Endothelial cell of umbilical vein (primary cell): ENCODE results near the gene RAB3IL1. TPM values are rescaled to one million over a fixed set of nuclear protein-coding genes. Genes with fewer than 3 reads are reported as not detected.

Experiments used
- BruUV-seq: library from RNA; stranded (reverse); fragments of 400-500 nt; replicated peaks from 2 replicates; lab custom pipeline; 2021; lab: Mats Ljungman, UMichigan
- CTCF ChIA-PET: fragments of 300-600, 350-600 bp; sonication (Branson Sonifier 250); formaldehyde crosslinking; loops from one replicate; lab custom pipeline; 2021; ENCODE audit warnings: antibody characterized with exemption, inconsistent platforms; lab: Charles Lee
- POLR2A ChIA-PET: fragments of 300-600, 350-600 bp; sonication (Branson Sonifier 250); formaldehyde crosslinking; loops from one replicate; lab custom pipeline; 2021; ENCODE audit warnings: antibody characterized with exemption, inconsistent platforms; lab: Charles Lee
- DNase-seq: peaks from one replicate; pipeline ENCODE4 v3.0.0-alpha.2; 2011; ENCODE audit warnings: low read depth, low spot score
- FAIRE-seq: peaks from 2 replicates; lab custom pipeline; 2011; peaks lifted over from hg19 to GRCh38; lab: Jason Lieb, UNC
- H2AFZ ChIP-seq: 2 replicates; pipeline ENCODE4 v1.6.0; 2012; ENCODE audit warnings: low read depth, low read length, control low read depth, inconsistent platforms
- H3K27ac ChIP-seq: 2 replicates; pipeline ENCODE4 v1.5.1; 2011; ENCODE audit warnings: low read depth, mild to moderate bottlenecking, control low read depth, low read length, moderate library complexity; ENCODE audit not compliant: insufficient read depth
- H3K27me3 ChIP-seq, 2 experiments: 2 replicates each; pipeline versions ENCODE4 v1.6.0 to v1.6.1; 2011; ENCODE audit warnings: low read length in 2 of 2, mixed read lengths in 1 of 2; ENCODE audit not compliant: control insufficient read depth in 2 of 2, insufficient read depth in 2 of 2
- H3K36me3 ChIP-seq, 2 experiments: 2 replicates in 1 of 2; 3 replicates in 1 of 2; pipeline ENCODE4 v1.5.1; 2011; ENCODE audit warnings: low read length in 2 of 2, mild to moderate bottlenecking in 1 of 2, moderate library complexity in 1 of 2; ENCODE audit not compliant: control insufficient read depth in 2 of 2, insufficient read depth in 2 of 2; ENCODE audit errors: extremely low read depth in 1 of 2
- H3K4me1 ChIP-seq: 3 replicates; pipeline ENCODE4 v1.5.1; 2011; ENCODE audit warnings: mild to moderate bottlenecking, low read length; ENCODE audit not compliant: control insufficient read depth, insufficient read depth; ENCODE audit errors: extremely low read depth
- H3K4me2 ChIP-seq: 2 replicates; pipeline ENCODE4 v1.6.1; 2011; ENCODE audit warnings: low read length, control low read depth, mixed read lengths; ENCODE audit not compliant: insufficient read depth
- H3K4me3 ChIP-seq, 3 experiments: fragments of 200-600 bp in 1 of 3; sonication (generic), shearing (Covaris generic) in 1 of 3; replicated peaks in 1 of 3; 2 replicates each; pipeline ENCODE4 v1.5.1; 2011 to 2016; ENCODE audit warnings: control low read depth in 3 of 3, low read length in 3 of 3, mild to moderate bottlenecking in 2 of 3, inconsistent platforms in 1 of 3, low read depth in 1 of 3, moderate library complexity in 1 of 3; ENCODE audit not compliant: insufficient read depth in 1 of 3
- H3K79me2 ChIP-seq: 2 replicates; pipeline ENCODE4 v1.6.0; 2012; ENCODE audit warnings: low read length, inconsistent platforms; ENCODE audit not compliant: control insufficient read depth, insufficient read depth
- H3K9ac ChIP-seq: replicated peaks from 2 replicates; pipeline ENCODE3; 2011; ENCODE audit warnings: low read length, control low read depth; ENCODE audit not compliant: insufficient read depth; ENCODE audit errors: extremely low read depth
- H3K9me1 ChIP-seq: replicated peaks from 3 replicates; pipeline ENCODE4 v1.6.0; 2011; ENCODE audit warnings: mild to moderate bottlenecking, low read length; ENCODE audit not compliant: control insufficient read depth, insufficient read depth; ENCODE audit errors: extremely low read depth
- H3K9me3 ChIP-seq: replicated peaks from 2 replicates; pipeline ENCODE4 v1.5.1; 2012; ENCODE audit warnings: low read length, inconsistent platforms; ENCODE audit not compliant: control insufficient read depth, insufficient read depth
- H4K20me1 ChIP-seq: replicated peaks from 2 replicates; pipeline ENCODE3; 2011; ENCODE audit warnings: mild to moderate bottlenecking, low read length; ENCODE audit not compliant: control insufficient read depth, insufficient read depth; ENCODE audit errors: extremely low read depth
- CTCF ChIP-seq, 2 donors: IDR thresholded peaks; 1 replicate in 1 of 2; 2 replicates in 1 of 2; pipeline ENCODE4 v1.5.1; 2011; ENCODE audit warnings: low read length in 2 of 2, mild to moderate bottlenecking in 2 of 2, moderate library complexity in 2 of 2, control low read depth in 1 of 2, inconsistent platforms in 1 of 2, low read depth in 1 of 2; ENCODE audit not compliant: insufficient read depth in 1 of 2; ENCODE audit errors: extremely low read depth in 1 of 2
- EZH2 ChIP-seq: IDR thresholded peaks from 2 replicates; pipeline ENCODE4 v1.6.1; 2012; ENCODE audit warnings: borderline replicate concordance, low read depth, mild to moderate bottlenecking, moderate library complexity, low read length, inconsistent platforms; ENCODE audit not compliant: severe bottlenecking
- FOS ChIP-seq: IDR thresholded peaks from 2 replicates; pipeline ENCODE4 v1.6.1; 2011; ENCODE audit warnings: mild to moderate bottlenecking, low read length, moderate library complexity, borderline replicate concordance; ENCODE audit not compliant: insufficient read depth
- GATA2 ChIP-seq: IDR thresholded peaks from 2 replicates; pipeline ENCODE4 v1.7.0; 2011; ENCODE audit warnings: low read depth, mild to moderate bottlenecking, moderate library complexity, mixed read lengths, low read length; ENCODE audit not compliant: insufficient read length, insufficient read depth
- JUN ChIP-seq: IDR thresholded peaks from 2 replicates; pipeline ENCODE4 v1.6.1; 2011; ENCODE audit warnings: borderline replicate concordance, low read depth; ENCODE audit not compliant: insufficient read length, insufficient read depth
- MAX ChIP-seq: IDR thresholded peaks from 2 replicates; pipeline ENCODE4 v1.6.1; 2011; ENCODE audit not compliant: insufficient read depth, insufficient read length
- MYC ChIP-seq: IDR thresholded peaks from one replicate; pipeline ENCODE4 v1.6.1; 2011; ENCODE audit warnings: mild to moderate bottlenecking, low read depth, low read length
- POLR2A ChIP-seq: IDR thresholded peaks from 2 replicates; pipeline ENCODE4 v1.6.1; 2012; ENCODE audit warnings: low read depth, mild to moderate bottlenecking, control low read depth, low read length
- POLR2AphosphoS5 ChIP-seq: IDR thresholded peaks from 2 replicates; pipeline ENCODE4 v1.6.1; 2012; ENCODE audit warnings: low read depth, mild to moderate bottlenecking, control low read depth, low read length, moderate library complexity; ENCODE audit not compliant: insufficient read depth
- dilution Hi-C: fragments of 300-500 bp; cut with MboI; formaldehyde crosslinking; loops from one replicate; pipeline ENCODE4 v1.15.0; 2019; ENCODE audit warnings: low sequenced_read_pairs; ENCODE audit not compliant: extremely low pct_ligation_motif_present
- intact Hi-C: fragments of 100-400 bp; cut with micrococcal nuclease; formaldehyde crosslinking; loops from one replicate; pipeline ENCODE4 v1.10.0; 2022
- polyA plus RNA-seq, 4 experiments: library from polyadenylated mRNA; depleted of rRNA in 3 of 4; stranded (reverse) in 3 of 4; unstranded in 1 of 4; fragments of >200 nt; gene quantifications; 2 replicates each; pipeline versions ENCODE4 v1.2.1 to v1.2.3, GENCODE V29; 2011 to 2012; ENCODE audit warnings: missing spikeins in 1 of 4
- total RNA-seq: library from RNA; stranded (reverse); gene quantifications from 2 replicates; pipeline ENCODE4 v1.2.3, GENCODE V29; 2021

Gene RAB3IL1
- total and polyA plus RNA-seq, 2 donors (not counting 3 experiments of a cell fraction or from before 2014, with no cell fraction given), result 1.8 to 3.6 TPM

- Histone ChIP-seq H3K36me3 (peaks cover 0 to 14% of the 10 kb centered on the region in 2 experiments), H3K27me3 (no peaks in the 10 kb centered on the region), H3K27ac (no peak overlapping the region), H3K4me1 (peaks cover 12% of the 10 kb centered on the region), H3K9ac (no peak overlapping the region), H3K4me2 (no peak overlapping the region), H3K9me1 (no peaks in the 10 kb centered on the region), H3K9me3 (no peaks in the 10 kb centered on the region), H3K79me2 (no peaks in the 10 kb centered on the region), H2AFZ (no peak overlapping the region), H3K4me3 (no peak overlapping the region), H4K20me1 (no peaks in the 10 kb centered on the region)
- CTCF ChIA-PET, result interaction anchor here (0.9 to 6.6 kb wide), 9 partner anchors 8 to 235 kb away, joined by 4 to 127 read pairs (median 59); no protein-coding TSS in a partner anchor
- DNase-seq (no peak), FAIRE-seq (no peak)
- POLR2A ChIA-PET, result no interaction called here
- intact Hi-C loops, result no loop called here
- TF ChIP-seq EZH2 (no peak), CTCF (IDR thresholded peaks at IDR 0.05; ENCODE audit: extremely low read depth in 1 of 2, insufficient read depth in 1 of 2, low read depth in 1 of 2, low read length in 2 of 2) (no peak), POLR2AphosphoS5 (no peak), POLR2A (no peak), GATA2 (no peak), MAX (no peak), MYC (no peak), FOS (no peak), JUN (no peak)
- dilution Hi-C loops, result no loop called here
- BruUV-seq, result no TSS peak
Measured at GRCh38 chr11:61872935-61873565, 44.3 kb downstream of the RAB3IL1 start.
